HG03139 (cell line): ENCODE results near the gene ZNG1B.
"Not testable (repeated sequence)": the region's sequence is repeated elsewhere in the genome, so short reads cannot be mapped to it uniquely, and the experiment has no call there.

Experiments used
- ATAC-seq: cut with Tn5 transposase; IDR thresholded peaks from one replicate; pipeline ENCODE4 v1.9.1; 2021; ENCODE audit not compliant: unreplicated experiment

ZNG1B gene

GRCh38 chr2:113437508-113438465 lies at the start of gene ZNG1B:
Gene ZNG1B, plus strand, starts transcription at chr2:113437691. Its CDS starts 178 bp downstream, at chr2:113437869.
- ATAC-seq: not testable (repeated sequence)

GRCh38 chr2:113390124-113390849 lies 47.2 kb upstream of the ZNG1B start:
- peak; percentile 86 for ATAC-seq

GRCh38 chr2:113391073-113391472 lies 46.4 kb upstream of the ZNG1B start:
- no peak for ATAC-seq

DNA sequence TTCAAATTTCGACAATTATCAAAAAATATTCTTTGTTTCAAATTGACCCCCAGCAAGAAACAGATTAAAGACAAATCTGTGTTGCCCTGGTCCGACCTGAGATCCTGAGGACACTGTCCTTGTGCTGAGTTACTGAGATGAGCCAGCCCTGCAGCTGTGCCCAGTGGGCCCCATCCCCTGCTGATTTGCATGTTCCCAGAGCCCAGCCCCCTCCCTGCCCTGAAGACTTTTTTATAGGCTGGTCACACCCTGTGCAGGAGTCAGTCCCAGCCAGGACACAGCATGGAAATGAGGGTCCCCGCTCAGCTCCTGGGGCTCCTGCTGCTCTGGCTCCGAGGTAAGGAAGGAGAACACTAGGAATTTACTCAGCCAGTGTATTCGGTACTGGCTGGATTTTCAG lies 31.4 kb upstream of the ZNG1B start:
- ATAC-seq: no peak

- ATAC-seq: no peak
These were observed 29.9 kb upstream of the ZNG1B start for GRCh38 chr2:113407446-113408099.

DNA sequence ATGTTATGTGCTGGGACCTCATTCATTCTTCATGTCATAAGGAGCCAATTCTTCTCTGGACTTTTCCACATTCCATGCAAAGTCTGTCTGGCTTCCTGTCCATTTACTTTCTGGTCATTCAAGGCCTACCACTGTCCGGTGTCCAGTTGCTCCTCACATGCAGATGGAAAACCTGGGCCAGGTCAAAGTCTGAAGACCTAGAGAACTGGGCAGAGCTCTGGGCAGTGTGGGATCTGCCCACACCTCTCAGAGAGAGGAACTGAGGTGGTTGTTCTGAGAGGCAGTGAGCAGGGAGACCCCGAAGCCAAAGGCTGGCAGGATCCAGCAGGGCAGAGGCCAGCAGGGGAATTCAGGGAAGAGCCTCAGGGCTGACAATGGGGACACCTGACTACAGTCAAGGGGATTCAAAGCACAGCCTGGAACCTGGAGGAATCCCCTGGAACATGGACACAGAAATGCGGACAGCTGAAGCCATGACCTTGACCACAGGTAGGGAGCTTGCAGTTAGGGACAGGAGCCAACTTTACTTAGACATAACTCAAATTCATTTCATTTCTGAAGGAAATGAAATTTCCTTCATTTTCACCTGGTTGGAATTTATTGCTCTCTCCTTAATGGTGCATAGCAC lies 25.7 kb upstream of the ZNG1B start:
- not testable (repeated sequence) for ATAC-seq

- not testable (repeated sequence) for ATAC-seq
These were observed 24.7 kb upstream of the ZNG1B start for GRCh38 chr2:113412774-113413173.

DNA sequence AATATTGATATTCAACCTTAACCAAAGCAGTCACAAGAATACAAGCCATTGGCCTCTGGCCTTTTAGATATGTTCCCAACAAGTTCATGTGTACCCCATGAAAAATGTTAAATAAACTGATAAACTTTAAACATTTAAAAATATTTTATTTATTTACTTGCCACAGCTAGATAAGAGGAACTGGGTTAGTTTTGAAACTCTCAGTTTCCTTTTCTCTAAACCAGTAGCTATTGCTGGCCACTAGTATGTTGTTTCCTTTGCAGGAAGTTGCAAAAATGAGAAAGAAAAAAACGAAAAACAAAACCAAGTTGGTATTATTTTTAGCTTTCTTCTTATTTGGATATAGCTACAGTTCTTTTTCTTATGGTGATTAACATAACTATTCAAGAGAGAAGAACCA lies 5.7 kb upstream of the ZNG1B start:
- not testable (repeated sequence) for ATAC-seq

GRCh38 chr2:113433468-113433867 lies 4.0 kb upstream of the ZNG1B start:
- not testable (repeated sequence) for ATAC-seq

GRCh38 chr2:113465770-113466169 lies 28.3 kb downstream of the ZNG1B start:
- ATAC-seq: not testable (repeated sequence)

DNA sequence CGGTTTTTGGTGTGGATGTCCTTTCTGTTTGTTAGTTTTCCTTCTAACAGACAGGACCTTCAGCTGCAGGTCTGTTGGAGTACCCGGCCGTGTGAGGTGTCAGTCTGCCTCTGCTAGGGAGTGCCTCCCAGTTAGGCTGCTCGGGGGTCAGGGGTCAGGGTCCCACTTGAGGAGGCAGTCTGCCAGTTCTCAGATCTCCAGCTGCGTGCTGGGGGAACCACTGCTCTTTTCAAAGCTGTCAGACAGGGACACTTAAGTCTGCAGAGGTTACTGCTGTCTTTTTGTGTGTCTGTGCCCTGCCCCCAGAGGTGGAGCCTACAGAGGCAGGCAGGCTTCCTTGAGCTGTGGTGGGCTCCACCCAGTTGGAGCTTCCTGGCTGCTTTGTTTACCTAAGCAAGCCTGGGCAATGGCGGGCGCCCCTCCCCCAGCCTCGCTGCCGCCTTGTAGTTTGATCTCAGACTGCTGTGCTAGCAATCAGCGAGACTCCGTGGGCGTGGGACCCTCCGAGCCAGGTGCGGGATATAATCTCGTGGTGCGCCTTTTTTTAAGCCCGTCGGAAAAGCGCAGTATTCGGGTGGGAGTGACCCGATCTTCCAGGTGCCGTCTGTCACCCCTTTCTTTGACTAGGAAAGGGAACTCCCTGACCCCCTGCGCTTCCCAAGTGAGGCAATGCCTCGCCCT lies 39.3 kb downstream of the ZNG1B start:
- not testable (repeated sequence) for ATAC-seq

GRCh38 chr2:113496527-113496926 lies 59.0 kb downstream of the ZNG1B start:
- not testable (repeated sequence) for ATAC-seq

DNA sequence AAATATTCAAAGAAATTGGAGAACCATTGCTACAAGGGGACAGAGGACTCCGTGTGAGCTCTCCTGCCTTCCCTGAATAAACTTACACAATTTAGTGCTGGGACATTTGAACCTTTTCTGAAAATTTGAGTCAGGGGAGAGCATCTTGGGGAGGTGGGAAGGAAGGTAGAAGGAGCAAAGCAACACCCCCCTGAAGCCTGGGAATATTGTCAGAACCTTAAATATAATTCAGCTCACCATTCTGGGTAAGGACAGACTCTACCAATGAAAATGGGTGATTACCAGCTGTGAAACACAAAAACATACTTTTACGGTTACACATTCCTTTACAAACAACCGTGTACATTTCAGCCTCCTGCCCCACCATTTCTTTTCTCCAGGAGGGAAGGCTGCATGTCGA lies 60.9 kb downstream of the ZNG1B start, which contains the start of gene FOXD4L1:
Gene FOXD4L1, plus strand, starts transcription at position 301 of the 400 bp plus-strand sequence. CDS start 592 bp downstream, outside the sequence.
- ATAC-seq: not testable (repeated sequence)

DNA sequence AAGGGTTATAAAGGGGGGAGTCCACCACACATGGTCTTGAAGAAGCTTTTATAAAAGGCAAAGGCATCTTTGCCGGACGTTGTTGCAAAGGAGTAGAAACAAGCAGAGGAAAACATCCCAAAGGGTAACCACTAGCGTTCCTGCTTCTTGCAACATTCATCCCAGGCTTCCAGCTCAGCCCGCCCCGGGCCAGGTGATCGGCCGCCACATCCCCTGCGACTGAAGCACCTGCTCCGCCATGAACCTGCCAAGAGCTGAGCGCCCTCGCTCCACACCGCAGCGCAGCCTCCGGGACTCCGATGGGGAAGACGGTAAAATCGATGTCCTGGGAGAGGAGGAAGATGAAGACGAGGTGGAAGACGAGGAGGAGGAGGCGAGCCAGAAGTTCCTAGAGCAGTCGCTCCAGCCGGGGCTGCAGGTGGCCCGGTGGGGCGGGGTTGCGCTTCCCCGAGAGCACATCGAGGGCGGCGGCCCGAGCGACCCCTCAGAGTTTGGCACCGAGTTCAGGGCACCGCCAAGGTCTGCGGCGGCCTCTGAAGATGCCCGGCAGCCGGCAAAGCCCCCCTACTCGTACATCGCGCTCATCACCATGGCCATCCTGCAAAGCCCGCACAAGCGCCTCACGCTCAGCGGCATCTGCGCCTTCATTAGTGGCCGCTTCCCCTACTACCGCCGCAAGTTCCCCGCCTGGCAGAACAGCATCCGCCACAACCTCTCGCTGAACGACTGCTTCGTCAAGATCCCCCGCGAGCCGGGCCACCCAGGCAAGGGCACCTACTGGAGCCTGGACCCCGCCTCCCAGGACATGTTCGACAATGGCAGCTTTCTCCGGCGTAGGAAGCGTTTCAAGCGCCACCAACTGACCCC lies 61.8 kb downstream of the ZNG1B start:
- ATAC-seq: not testable (repeated sequence)

GRCh38 chr2:113499886-113500722 lies 62.6 kb downstream of the ZNG1B start:
- not testable (repeated sequence) for ATAC-seq

DNA sequence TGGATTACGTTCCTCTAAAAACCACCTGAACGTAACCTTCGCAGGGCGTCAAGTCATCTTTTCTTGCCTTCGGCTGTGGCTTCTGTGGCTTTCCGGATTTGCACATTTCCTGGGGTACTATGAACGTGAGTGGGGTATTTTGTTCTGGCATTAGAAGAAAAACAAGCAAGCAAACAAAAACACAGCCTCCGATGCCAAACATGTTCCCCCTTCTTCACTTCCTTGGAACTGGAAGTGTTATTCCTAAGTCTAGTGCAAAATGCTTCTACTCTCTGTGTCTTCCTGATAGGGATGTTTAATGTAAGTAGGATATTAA lies 63.2 kb downstream of the ZNG1B start:
- ATAC-seq: not testable (repeated sequence)

- ATAC-seq: not testable (repeated sequence)
These were observed 65.0 kb downstream of the ZNG1B start for GRCh38 chr2:113502216-113503093.
